ENCODE data around the gene C8G. TPM values are rescaled to one million over a fixed set of nuclear protein-coding genes. Genes with fewer than 3 reads are reported as not detected.

Gene C8G
- total and polyA plus RNA-seq, 8 donors, result 2.3 to 5.5 TPM; not detected in 6

GRCh38 chr9:136900556-136900955 lies 44.5 kb upstream of the C8G start:
- no peak for DNase-seq
- Histone ChIP-seq H3K36me3 (peaks cover 3 to 44% (median 29%) of the 10 kb centered on the region in 4 donors), H3K27ac (peak overlapping the region; percentile 25 to 92 (median 84)), H3K4me1 (peaks cover 34 to 61% (median 38%) of the 10 kb centered on the region in 4 donors), H3K9me3 (no peaks in the 10 kb centered on the region), H3K4me3 (no peak overlapping the region), H3K27me3 (no peaks in the 10 kb centered on the region)
- no peak for TF ChIP-seq POLR2AphosphoS5 (IDR thresholded peaks at IDR 0.05)
- TF ChIP-seq CTCF (IDR thresholded peaks at IDR 0.05), result no peak
- no peak for TF ChIP-seq EP300 (IDR thresholded peaks at IDR 0.05)
- no peak for TF ChIP-seq POLR2A (IDR thresholded peaks at IDR 0.05)
- 86 to 92% (median 87%) methylated on average over 8 to 10 of the region's 10 CpGs for WGBS, 5 donors
- intact Hi-C loops (cut with DNase I; ENCODE audit: low total_unique reads), result no loop called here

DNA sequence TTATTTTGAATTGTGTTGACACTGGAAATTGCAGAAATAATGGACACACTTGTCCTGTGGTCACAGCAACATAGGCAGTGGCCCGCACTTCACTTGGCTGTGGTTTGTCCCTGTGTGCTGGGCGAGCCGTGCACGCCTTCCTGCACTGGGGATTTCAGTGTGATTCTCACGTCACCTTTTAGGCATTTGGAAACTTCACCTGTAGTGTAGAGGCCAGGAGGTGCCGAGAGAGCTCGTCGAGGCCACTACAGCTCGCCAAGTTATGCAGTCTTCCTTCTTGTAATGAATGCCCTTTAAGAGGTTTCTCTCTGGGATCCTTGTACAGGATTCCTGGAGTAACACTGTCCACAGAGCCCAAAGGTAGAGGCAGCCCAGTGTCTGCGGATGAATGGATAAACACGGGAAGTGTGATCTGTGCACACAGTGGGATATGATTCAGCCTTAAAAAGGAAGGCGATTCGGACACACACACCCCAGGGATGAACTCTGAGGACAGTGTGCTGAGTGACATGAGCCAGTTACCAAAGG lies 44.0 kb upstream of the C8G start:
- TF ChIP-seq EP300 (IDR thresholded peaks at IDR 0.05) (no peak), POLR2AphosphoS5 (IDR thresholded peaks at IDR 0.05) (no peak), POLR2A (IDR thresholded peaks at IDR 0.05) (no peak), CTCF (IDR thresholded peaks at IDR 0.05) (no peak)
- Histone ChIP-seq H3K4me3 (peak overlapping the region in 1 of 4 donors; percentile 31), H3K27me3 (no peaks in the 10 kb centered on the region), H3K4me1 (peaks cover 34 to 61% (median 38%) of the 10 kb centered on the region in 4 donors), H3K9me3 (no peaks in the 10 kb centered on the region), H3K27ac (peak overlapping the region; percentile 73 to 92 (median 84)), H3K36me3 (peaks cover 3 to 46% (median 31%) of the 10 kb centered on the region in 4 donors)
- intact Hi-C loops (cut with DNase I; ENCODE audit: low total_unique reads), result no loop called here
- 44 to 70% (median 55%) methylated on average over 13 of the region's 13 CpGs for WGBS, 5 donors
- DNase-seq, result peak in 1 of 2 donors; percentile 36

DNA sequence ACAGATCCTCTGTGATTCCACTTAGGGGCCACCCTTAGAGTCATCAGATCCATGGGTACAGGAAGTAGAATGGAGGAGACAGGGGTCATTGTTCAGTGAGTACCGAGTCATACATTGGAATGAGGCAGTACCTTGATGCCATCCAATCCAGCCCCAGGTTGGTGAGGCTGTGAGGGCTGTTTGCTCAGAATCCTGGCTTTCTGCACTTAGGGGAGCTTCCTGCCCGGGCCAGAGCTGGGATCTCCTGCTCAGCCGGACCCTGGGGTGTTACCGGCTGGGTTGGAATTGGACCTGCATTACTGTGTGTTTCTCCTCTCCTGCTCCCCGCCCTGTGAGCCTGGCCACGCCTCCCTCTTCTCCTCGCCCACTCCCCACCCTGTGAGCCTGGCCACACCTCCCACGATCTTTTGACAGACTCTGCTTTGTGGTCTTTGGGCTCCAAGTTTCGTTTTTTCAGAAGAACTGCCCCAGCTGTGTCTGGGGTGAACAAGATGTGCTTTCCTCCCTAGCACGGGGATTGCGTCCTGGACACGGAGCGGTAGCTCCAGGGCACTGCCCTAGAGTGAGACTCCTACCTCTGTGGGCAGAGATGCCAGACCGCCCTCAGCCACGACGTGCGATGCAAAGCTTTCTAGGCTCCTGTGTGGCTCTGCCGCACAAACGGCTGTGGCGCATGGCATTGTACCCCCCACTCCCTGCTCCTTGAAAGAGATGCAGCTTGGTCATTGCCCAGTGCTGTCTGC lies 43.4 kb upstream of the C8G start:
- Histone ChIP-seq H3K4me1 (peaks cover 34 to 61% (median 38%) of the 10 kb centered on the region in 4 donors), H3K9me3 (no peaks in the 10 kb centered on the region), H3K4me3 (peak overlapping the region in 3 of 4 donors; percentile 13 to 31 (median 13)), H3K36me3 (peaks cover 3 to 48% (median 35%) of the 10 kb centered on the region in 4 donors), H3K27me3 (no peaks in the 10 kb centered on the region), H3K27ac (peak overlapping the region; percentile 73 to 92 (median 84))
- intact Hi-C loops (cut with DNase I; ENCODE audit: low total_unique reads), result no loop called here
- 11 to 28% (median 16%) methylated on average over 17 to 20 of the region's 20 CpGs for WGBS, 5 donors
- DNase-seq, result peak; percentile 57 to 64
- TF ChIP-seq POLR2AphosphoS5 (IDR thresholded peaks at IDR 0.05) (peak in 1 of 3 donors; percentile 21), EP300 (IDR thresholded peaks at IDR 0.05) (no peak)

GRCh38 chr9:136902259-136902821 lies 42.7 kb upstream of the C8G start:
- peak; percentile 89 for DNase-seq
- Histone ChIP-seq H3K4me1 (peaks cover 34 to 61% (median 38%) of the 10 kb centered on the region in 4 donors), H3K36me3 (peaks cover 3 to 54% (median 42%) of the 10 kb centered on the region in 4 donors), H3K27ac (peak overlapping the region; percentile 73 to 92 (median 84)), H3K4me3 (peak overlapping the region in 3 of 4 donors; percentile 13 to 31 (median 13)), H3K9me3 (no peaks in the 10 kb centered on the region), H3K27me3 (no peaks in the 10 kb centered on the region)
- intact Hi-C loops (cut with DNase I; ENCODE audit: low total_unique reads), result no loop called here
- peak in 2 of 3 donors; percentile 56 to 79 for TF ChIP-seq POLR2AphosphoS5 (IDR thresholded peaks at IDR 0.05)
- TF ChIP-seq POLR2A (IDR thresholded peaks at IDR 0.05), result no peak
- 9 to 25% (median 15%) methylated on average over 11 to 15 of the region's 15 CpGs for WGBS, 5 donors

DNA sequence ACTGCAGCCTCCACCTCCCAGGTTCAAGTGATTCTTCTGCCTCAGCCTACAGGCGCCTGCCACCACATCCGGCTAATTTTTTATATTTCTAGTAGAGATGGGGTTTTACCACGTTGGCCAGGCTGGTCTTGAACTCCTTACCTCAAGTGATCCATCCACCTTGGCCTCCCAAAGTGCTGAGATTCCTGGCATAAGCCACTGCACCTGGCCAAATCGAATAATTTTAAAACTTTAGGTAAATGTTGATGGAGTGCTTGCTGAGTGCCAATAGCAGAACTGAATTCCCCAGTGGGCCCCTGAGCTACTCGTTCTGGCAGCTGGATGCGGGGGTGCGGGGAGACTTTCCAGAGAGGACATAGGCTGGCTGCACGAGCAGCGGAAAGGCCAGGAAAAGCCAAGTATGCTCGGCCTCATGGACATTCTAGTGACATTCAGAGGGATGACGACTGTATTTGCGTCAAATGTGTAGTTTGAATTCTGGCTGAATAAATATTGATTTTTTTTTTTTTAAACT lies 41.9 kb upstream of the C8G start:
- H3K4me1 ChIP-seq, result peaks cover 34 to 61% (median 38%) of the 10 kb centered on the region in 4 donors
- WGBS, 5 donors, result 23 to 43% (median 36%) methylated on average over 12 of the region's 12 CpGs
- peaks cover 9 to 62% (median 49%) of the 10 kb centered on the region in 4 donors for H3K36me3 ChIP-seq
- H3K27me3 ChIP-seq, result no peaks in the 10 kb centered on the region
- peak; percentile 55 to 74 for DNase-seq
- TF ChIP-seq CTCF (IDR thresholded peaks at IDR 0.05) (no peak), POLR2AphosphoS5 (IDR thresholded peaks at IDR 0.05) (peak; percentile 13 to 36 (median 16))
- H3K4me3 ChIP-seq, result no peak overlapping the region
- peak overlapping the region; percentile 73 to 92 (median 84) for H3K27ac ChIP-seq
- intact Hi-C loops (cut with DNase I; ENCODE audit: low total_unique reads), result no loop called here
- H3K9me3 ChIP-seq, result no peaks in the 10 kb centered on the region
